RWPE2 (cell line): Measurements from ENCODE around the gene RAB1B.

Experiments
- ATAC-seq: fragments of 200-7000 bp; cut with Tn5 transposase; 3 replicates; pipeline ENCODE4 v1.9.1; 2021; ENCODE audit warnings: low read depth
- DNase-seq: peaks from one replicate; pipeline ENCODE4 v3.0.0-alpha.2; 2020; ENCODE audit warnings: low spot score
- H3K27ac ChIP-seq: fragments of 450-650 bp; 2 replicates; pipeline ENCODE4 v1.5.1; 2017; ENCODE audit warnings: mild to moderate bottlenecking; ENCODE audit not compliant: poor library complexity, severe bottlenecking
- H3K27me3 ChIP-seq: fragments of 250-450 bp; sonication (Bioruptor Pico); 2 replicates; pipeline ENCODE4 v1.5.1; 2021; ENCODE audit warnings: mild to moderate bottlenecking, moderate library complexity; ENCODE audit not compliant: insufficient read depth, poor library complexity, severe bottlenecking
- H3K36me3 ChIP-seq: fragments of 250-450 bp; sonication (Bioruptor Pico); 2 replicates; pipeline ENCODE4 v1.5.1; 2020; ENCODE audit warnings: low read depth, mild to moderate bottlenecking, moderate library complexity
- H3K4me1 ChIP-seq: fragments of 250-450 bp; sonication (Bioruptor Pico); 2 replicates; pipeline ENCODE4 v1.5.1; 2021; ENCODE audit warnings: mild to moderate bottlenecking, moderate library complexity; ENCODE audit not compliant: insufficient read depth, poor library complexity, severe bottlenecking
- H3K4me3 ChIP-seq: fragments of 250-450 bp; sonication (Bioruptor Pico); 2 replicates; pipeline ENCODE4 v1.5.1; 2021; ENCODE audit warnings: mild to moderate bottlenecking, moderate library complexity; ENCODE audit not compliant: severe bottlenecking
- H3K9me3 ChIP-seq: fragments of 250-450 bp; sonication (Bioruptor Pico); 2 replicates; pipeline ENCODE4 v1.5.1; 2021; ENCODE audit warnings: mild to moderate bottlenecking, moderate library complexity; ENCODE audit not compliant: severe bottlenecking
- CTCF ChIP-seq: fragments of 450-650 bp; IDR thresholded peaks from one replicate; pipeline ENCODE4 v1.5.1; 2017; ENCODE audit warnings: mild to moderate bottlenecking, moderate library complexity; ENCODE audit not compliant: poor library complexity, severe bottlenecking

RAB1B gene

GRCh38 chr11:66293777-66294625, 25.6 kb downstream of the RAB1B start:
- Histone ChIP-seq H3K9me3 (no peaks in the 10 kb centered on the region), H3K4me1 (peaks cover 3% of the 10 kb centered on the region), H3K27ac (no peak overlapping the region), H3K4me3 (no peak overlapping the region), H3K27me3 (peaks cover 35% of the 10 kb centered on the region), H3K36me3 (no peaks in the 10 kb centered on the region)
- DNase-seq: no peak
- no peak for ATAC-seq
- TF ChIP-seq CTCF: no peak

GRCh38 chr11:66294626-66295620, 26.5 kb downstream of the RAB1B start:
- peaks cover 3% of the 10 kb centered on the region for H3K4me1 ChIP-seq
- no peaks in the 10 kb centered on the region for H3K36me3 ChIP-seq
- peaks cover 35% of the 10 kb centered on the region for H3K27me3 ChIP-seq
- H3K9me3 ChIP-seq: no peaks in the 10 kb centered on the region
- ATAC-seq (no peak), DNase-seq (no peak)
- TF ChIP-seq CTCF: no peak
- no peak overlapping the region for H3K4me3 ChIP-seq
- H3K27ac ChIP-seq: no peak overlapping the region

- H3K4me3 ChIP-seq: no peak overlapping the region
- H3K27ac ChIP-seq: no peak overlapping the region
- DNase-seq: no peak
- H3K9me3 ChIP-seq: no peaks in the 10 kb centered on the region
- no peaks in the 10 kb centered on the region for H3K4me1 ChIP-seq
- H3K27me3 ChIP-seq: peaks cover 23% of the 10 kb centered on the region
- TF ChIP-seq CTCF: no peak
- H3K36me3 ChIP-seq: no peaks in the 10 kb centered on the region
- ATAC-seq: no peak
These were observed 29.2 kb downstream of the RAB1B start for GRCh38 chr11:66297610-66298009.

GRCh38 chr11:66299186-66299585, 30.7 kb downstream of the RAB1B start:
- Histone ChIP-seq H3K36me3 (no peaks in the 10 kb centered on the region), H3K4me3 (no peak overlapping the region), H3K27me3 (peaks cover 8% of the 10 kb centered on the region), H3K27ac (no peak overlapping the region), H3K9me3 (no peaks in the 10 kb centered on the region), H3K4me1 (no peaks in the 10 kb centered on the region)
- DNase-seq (no peak), ATAC-seq (no peak)
- no peak for TF ChIP-seq CTCF
